Fibroblast of lung (primary cell): ENCODE results near the gene PANK4. TPM values are rescaled to one million over a fixed set of nuclear protein-coding genes. Genes with fewer than 3 reads are reported as not detected.
A peak's percentile ranks its signal among the peaks of the same experiment; 100 is the strongest.

Experiments used
- DNase-seq, 2 donors: peaks; one replicate each; pipeline versions ENCODE4 v3.0.0 to v3.0.0-alpha.2; 2010; ENCODE audit warnings: low read depth in 2 of 2
- H2AFZ ChIP-seq: 2 replicates; pipeline ENCODE4 v1.5.1; 2012; ENCODE audit warnings: low read length, control low read depth, inconsistent platforms
- H3K27ac ChIP-seq: 2 replicates; pipeline ENCODE4 v1.5.1; 2011; ENCODE audit warnings: low read length, control low read depth; ENCODE audit not compliant: insufficient read depth
- H3K27me3 ChIP-seq: 2 replicates; pipeline ENCODE4 v1.5.1; 2011; ENCODE audit warnings: mild to moderate bottlenecking, low read length; ENCODE audit not compliant: control insufficient read depth, insufficient read depth
- H3K36me3 ChIP-seq: 2 replicates; pipeline ENCODE4 v1.5.1; 2011; ENCODE audit warnings: low read length; ENCODE audit not compliant: control insufficient read depth, insufficient read depth
- H3K4me1 ChIP-seq: 2 replicates; pipeline ENCODE4 v1.5.1; 2011; ENCODE audit warnings: low read length; ENCODE audit not compliant: control insufficient read depth, insufficient read depth; ENCODE audit errors: extremely low read depth
- H3K4me2 ChIP-seq: 2 replicates; pipeline ENCODE4 v1.5.1; 2011; ENCODE audit warnings: low read length, control low read depth; ENCODE audit not compliant: insufficient read depth; ENCODE audit errors: extremely low read depth
- H3K4me3 ChIP-seq, 4 experiments: fragments of 200-600 bp in 1 of 4; sonication (generic) in 1 of 4; replicated peaks in 1 of 4; 2 replicates each; pipeline ENCODE4 v1.5.1; 2011 to 2016; ENCODE audit warnings: low read length in 4 of 4, low read depth in 3 of 4, mild to moderate bottlenecking in 3 of 4, control low read depth in 2 of 4, inconsistent platforms in 1 of 4, mixed read lengths in 1 of 4; ENCODE audit not compliant: insufficient read depth in 1 of 4; ENCODE audit errors: control extremely low read depth in 1 of 4
- H3K79me2 ChIP-seq: 2 replicates; pipeline ENCODE4 v1.5.1; 2012; ENCODE audit warnings: mild to moderate bottlenecking, low read length, inconsistent platforms; ENCODE audit not compliant: control insufficient read depth, insufficient read depth
- H3K9ac ChIP-seq: 2 replicates; pipeline ENCODE4 v1.5.1; 2011; ENCODE audit warnings: mild to moderate bottlenecking, low read length, control low read depth; ENCODE audit not compliant: insufficient read depth
- H3K9me3 ChIP-seq: 2 replicates; pipeline ENCODE4 v1.5.1; 2012; ENCODE audit warnings: low read depth, low read length; ENCODE audit not compliant: control insufficient read depth, insufficient read depth
- H4K20me1 ChIP-seq: 2 replicates; pipeline ENCODE4 v1.5.1; 2011; ENCODE audit warnings: low read length; ENCODE audit not compliant: control insufficient read depth, insufficient read depth; ENCODE audit errors: extremely low read depth
- EZH2 ChIP-seq: IDR thresholded peaks from 2 replicates; pipeline ENCODE4 v1.5.1; 2012; ENCODE audit warnings: low read length, control low read depth, mild to moderate bottlenecking; ENCODE audit errors: missing control alignments
- polyA plus RNA-seq, 2 donors: library from polyadenylated mRNA; depleted of rRNA in 1 of 2; stranded (reverse) in 1 of 2; unstranded in 1 of 2; fragments of >200 nt; gene quantifications; 2 replicates each; pipeline ENCODE4 v1.2.1, GENCODE V29; 2011 to 2012; ENCODE audit warnings: missing spikeins in 1 of 2
- total RNA-seq: library from RNA; depleted of rRNA; stranded (reverse); fragments of >200 nt; gene quantifications from 2 replicates; pipeline ENCODE4 v1.2.1, GENCODE V29; 2014
- TF ChIP-seq, protein P1 (sequence below), 2 donors: IDR thresholded peaks in 1 of 2; conservative IDR thresholded peaks in 1 of 2; 1 replicate in 1 of 2; 2 replicates in 1 of 2; pipeline ENCODE4 v1.5.1; 2011 to 2012; ENCODE audit warnings: low read length in 2 of 2, control low read depth in 1 of 2, inconsistent platforms in 1 of 2, low read depth in 1 of 2, mild to moderate bottlenecking in 1 of 2

The PANK4 gene
- total and polyA plus RNA-seq, 2 donors (not counting 1 experiment from before 2014, with no cell fraction given) = 8.5 to 17.0 TPM

DNA sequence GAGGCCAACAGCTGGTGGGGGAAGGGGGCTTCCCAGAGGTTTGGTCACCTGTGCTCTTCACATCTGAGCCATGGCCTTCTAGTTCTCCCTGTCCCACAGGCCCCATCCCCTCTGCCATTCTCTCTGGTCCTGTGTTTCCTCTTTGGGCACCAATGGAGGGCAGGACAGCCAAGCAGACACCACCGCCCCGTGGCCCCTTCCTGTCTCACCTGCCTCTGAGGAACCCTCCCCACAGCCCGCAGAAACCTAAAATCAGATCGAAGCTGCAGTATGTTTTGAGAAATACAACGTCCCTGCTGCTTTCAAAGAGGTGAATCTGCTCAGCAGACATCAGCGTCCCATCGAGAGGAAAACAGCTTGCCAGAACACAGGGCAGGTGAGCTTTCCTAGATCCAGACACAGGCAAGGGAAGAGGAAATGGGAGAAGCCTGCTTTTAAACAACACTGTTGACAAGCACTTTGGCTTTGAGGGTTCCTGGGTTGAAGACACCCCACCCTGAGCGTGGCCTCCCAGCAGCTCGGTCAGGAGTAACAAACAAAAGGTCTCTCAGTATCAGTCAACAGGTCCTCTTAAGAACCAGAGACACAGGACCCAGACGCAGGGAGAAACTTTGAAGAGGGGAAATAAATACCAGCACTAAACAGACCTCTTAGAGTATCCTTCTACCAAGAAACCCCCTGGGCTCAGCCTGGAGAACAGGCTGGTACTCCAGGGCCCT is 2.3 kb downstream of the PANK4 start:
- H3K27me3 ChIP-seq = no peaks in the 10 kb centered on the region
- H4K20me1 ChIP-seq = no peaks in the 10 kb centered on the region
- no peak for TF ChIP-seq EZH2
- TF ChIP-seq, protein P1, sequence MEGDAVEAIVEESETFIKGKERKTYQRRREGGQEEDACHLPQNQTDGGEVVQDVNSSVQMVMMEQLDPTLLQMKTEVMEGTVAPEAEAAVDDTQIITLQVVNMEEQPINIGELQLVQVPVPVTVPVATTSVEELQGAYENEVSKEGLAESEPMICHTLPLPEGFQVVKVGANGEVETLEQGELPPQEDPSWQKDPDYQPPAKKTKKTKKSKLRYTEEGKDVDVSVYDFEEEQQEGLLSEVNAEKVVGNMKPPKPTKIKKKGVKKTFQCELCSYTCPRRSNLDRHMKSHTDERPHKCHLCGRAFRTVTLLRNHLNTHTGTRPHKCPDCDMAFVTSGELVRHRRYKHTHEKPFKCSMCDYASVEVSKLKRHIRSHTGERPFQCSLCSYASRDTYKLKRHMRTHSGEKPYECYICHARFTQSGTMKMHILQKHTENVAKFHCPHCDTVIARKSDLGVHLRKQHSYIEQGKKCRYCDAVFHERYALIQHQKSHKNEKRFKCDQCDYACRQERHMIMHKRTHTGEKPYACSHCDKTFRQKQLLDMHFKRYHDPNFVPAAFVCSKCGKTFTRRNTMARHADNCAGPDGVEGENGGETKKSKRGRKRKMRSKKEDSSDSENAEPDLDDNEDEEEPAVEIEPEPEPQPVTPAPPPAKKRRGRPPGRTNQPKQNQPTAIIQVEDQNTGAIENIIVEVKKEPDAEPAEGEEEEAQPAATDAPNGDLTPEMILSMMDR (conservative IDR thresholded peaks at IDR 0.05 in 1 of 2, IDR thresholded peaks at IDR 0.05 in 1 of 2; ENCODE audit: low read depth in 1 of 2, low read length in 2 of 2) = no peak
- no peaks in the 10 kb centered on the region for H3K9me3 ChIP-seq
- peaks cover 20% of the 10 kb centered on the region for H3K4me1 ChIP-seq
- H2AFZ ChIP-seq = no peak overlapping the region
- peaks cover 34% of the 10 kb centered on the region for H3K79me2 ChIP-seq
- peaks cover 15% of the 10 kb centered on the region for H3K36me3 ChIP-seq
- DNase-seq = no peak
- H3K27ac ChIP-seq = no peak overlapping the region
- H3K4me3 ChIP-seq = peak overlapping the region in 1 of 4 experiments; percentile 91
- no peak overlapping the region for H3K9ac ChIP-seq
- H3K4me2 ChIP-seq = peak overlapping the region; percentile 13

GRCh38 chr1:2523191-2523890 is 3.1 kb downstream of the PANK4 start:
- no peak overlapping the region for H2AFZ ChIP-seq
- H3K27me3 ChIP-seq = no peaks in the 10 kb centered on the region
- H3K4me1 ChIP-seq = peaks cover 20% of the 10 kb centered on the region
- no peaks in the 10 kb centered on the region for H4K20me1 ChIP-seq
- H3K27ac ChIP-seq = no peak overlapping the region
- no peaks in the 10 kb centered on the region for H3K9me3 ChIP-seq
- H3K4me3 ChIP-seq = no peak overlapping the region
- peaks cover 34% of the 10 kb centered on the region for H3K79me2 ChIP-seq
- TF ChIP-seq, protein P1 (conservative IDR thresholded peaks at IDR 0.05 in 1 of 2, IDR thresholded peaks at IDR 0.05 in 1 of 2; ENCODE audit: low read depth in 1 of 2, low read length in 2 of 2) = peak in 1 of 2 donors; percentile 12
- no peak for TF ChIP-seq EZH2
- no peak for DNase-seq
- H3K9ac ChIP-seq = no peak overlapping the region
- no peak overlapping the region for H3K4me2 ChIP-seq
- peaks cover 19% of the 10 kb centered on the region for H3K36me3 ChIP-seq

DNA sequence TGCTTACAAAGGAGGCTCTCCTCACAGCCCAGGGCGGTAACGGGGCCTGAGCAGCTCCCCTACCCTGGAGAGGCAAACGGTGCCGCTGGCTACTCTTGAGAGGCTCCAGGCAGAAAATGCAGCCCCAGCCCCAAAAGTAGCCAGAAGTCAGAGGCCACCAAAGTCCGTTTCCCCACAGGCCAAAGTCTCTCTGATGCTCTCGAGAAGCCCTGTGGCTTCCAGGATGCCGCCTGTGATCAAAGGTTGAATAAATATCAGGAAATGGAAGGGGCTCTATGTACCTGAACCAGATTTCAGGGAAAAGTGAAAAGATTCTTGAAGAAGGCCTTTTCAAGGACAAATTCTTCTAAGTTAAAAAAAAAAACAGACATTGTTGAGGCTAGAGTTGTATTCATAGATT is 4.2 kb downstream of the PANK4 start:
- Histone ChIP-seq H2AFZ (no peak overlapping the region), H3K9ac (no peak overlapping the region), H3K4me1 (peaks cover 20% of the 10 kb centered on the region), H3K79me2 (peaks cover 34% of the 10 kb centered on the region), H3K27me3 (no peaks in the 10 kb centered on the region), H3K36me3 (peaks cover 24% of the 10 kb centered on the region), H3K4me3 (no peak overlapping the region), H3K9me3 (no peaks in the 10 kb centered on the region), H3K4me2 (no peak overlapping the region), H4K20me1 (no peaks in the 10 kb centered on the region), H3K27ac (no peak overlapping the region)
- DNase-seq = no peak
- TF ChIP-seq, protein P1 (conservative IDR thresholded peaks at IDR 0.05 in 1 of 2, IDR thresholded peaks at IDR 0.05 in 1 of 2; ENCODE audit: low read depth in 1 of 2, low read length in 2 of 2) = no peak
- TF ChIP-seq EZH2 = no peak
